H1 (cell line): ENCODE results near the gene SLC25A4. TPM values are rescaled to one million over a fixed set of nuclear protein-coding genes. Genes with fewer than 3 reads are reported as not detected.

ENCODE experiments used
- CTCF ChIA-PET: fragments of 300-600 bp; sonication (Branson Sonifier 250); formaldehyde crosslinking; loops from one replicate; lab custom pipeline; 2021; ENCODE audit not compliant: partially characterized antibody; lab: Charles Lee
- POLR2A ChIA-PET: fragments of 300-600 bp; sonication (Branson Sonifier 250); formaldehyde crosslinking; loops from one replicate; lab custom pipeline; 2021; ENCODE audit warnings: inconsistent platforms; ENCODE audit not compliant: partially characterized antibody; lab: Charles Lee
- DNase-seq, 2 experiments: peaks; one replicate each; pipeline versions ENCODE4 v3.0.0 to v3.0.0-alpha.2; 2010 to 2022; ENCODE audit warnings: low spot score in 2 of 2, low read depth in 1 of 2, mixed read lengths in 1 of 2
- FAIRE-seq: peaks from 2 replicates; lab custom pipeline; 2011; peaks lifted over from hg19 to GRCh38; lab: Jason Lieb, UNC
- H2AFZ ChIP-seq: 2 replicates; pipeline ENCODE4 v1.8.1; 2012; ENCODE audit warnings: low read length, inconsistent platforms
- H2AK5ac ChIP-seq: 2 replicates; pipeline ENCODE4 v1.6.1; 2013; ENCODE audit warnings: low read depth, low read length
- H2BK120ac ChIP-seq: replicated peaks from 2 replicates; pipeline ENCODE3; 2013; ENCODE audit warnings: low read depth, low read length, inconsistent platforms
- H2BK12ac ChIP-seq: 2 replicates; pipeline ENCODE4 v1.6.1; 2013; ENCODE audit warnings: low read depth, low read length
- H2BK15ac ChIP-seq: 2 replicates; pipeline ENCODE4 v1.6.1; 2013; ENCODE audit warnings: low read length
- H2BK20ac ChIP-seq: 2 replicates; pipeline ENCODE4 v1.6.1; 2013; ENCODE audit warnings: low read length
- H2BK5ac ChIP-seq: 2 replicates; pipeline ENCODE4 v1.6.1; 2013; ENCODE audit warnings: low read depth, low read length
- H3K14ac ChIP-seq: 2 replicates; pipeline ENCODE4 v1.6.1; 2013; ENCODE audit warnings: inconsistent platforms; ENCODE audit not compliant: insufficient read length
- H3K18ac ChIP-seq: 2 replicates; pipeline ENCODE4 v1.6.1; 2013; ENCODE audit warnings: low read length; ENCODE audit errors: extremely low read depth
- H3K23ac ChIP-seq: 2 replicates; pipeline ENCODE4 v1.6.1; 2013; ENCODE audit warnings: inconsistent platforms; ENCODE audit not compliant: insufficient read length
- H3K23me2 ChIP-seq: 2 replicates; pipeline ENCODE4 v1.6.1; 2013; ENCODE audit warnings: low read depth, low read length
- H3K27ac ChIP-seq: 2 replicates; pipeline ENCODE4 v1.6.1; 2011; ENCODE audit warnings: low read depth, low read length, inconsistent platforms
- H3K27me3 ChIP-seq, 4 experiments: replicated peaks in 1 of 4; 1 replicate in 1 of 4; 2 replicates in 3 of 4; pipeline versions ENCODE4 v1.6.1 to v1.8.1; 2011 to 2013; ENCODE audit warnings: low read length in 3 of 4, mild to moderate bottlenecking in 3 of 4, inconsistent platforms in 2 of 4, mixed read lengths in 2 of 4, moderate library complexity in 1 of 4; ENCODE audit not compliant: control insufficient read depth in 3 of 4, insufficient read depth in 3 of 4; ENCODE audit errors: extremely low read depth in 1 of 4
- H3K36me3 ChIP-seq, 4 experiments: 2 replicates each; pipeline versions ENCODE4 v1.6.1 to v1.8.1; 2011 to 2013; ENCODE audit warnings: mild to moderate bottlenecking in 4 of 4, low read length in 3 of 4, moderate library complexity in 2 of 4, control low read depth in 1 of 4, inconsistent platforms in 1 of 4; ENCODE audit not compliant: insufficient read depth in 4 of 4, control insufficient read depth in 2 of 4
- H3K4ac ChIP-seq: replicated peaks from 2 replicates; pipeline ENCODE3; 2013; ENCODE audit warnings: low read length, low read depth, mixed read lengths, inconsistent platforms; ENCODE audit not compliant: insufficient read length
- H3K4me1 ChIP-seq, 4 experiments: replicated peaks in 1 of 4; 1 replicate in 1 of 4; 2 replicates in 3 of 4; pipeline versions ENCODE4 v1.6.1 to v1.8.1; 2011 to 2013; ENCODE audit warnings: low read length in 3 of 4, inconsistent platforms in 2 of 4, mixed read lengths in 1 of 4; ENCODE audit not compliant: insufficient read depth in 4 of 4, control insufficient read depth in 3 of 4
- H3K4me2 ChIP-seq, 2 experiments: 2 replicates each; pipeline versions ENCODE4 v1.6.1 to v1.8.1; 2011 to 2013; ENCODE audit warnings: low read depth in 2 of 2, low read length in 2 of 2, control low read depth in 1 of 2, inconsistent platforms in 1 of 2, mild to moderate bottlenecking in 1 of 2; ENCODE audit not compliant: insufficient read depth in 1 of 2
- H3K4me3 ChIP-seq, 4 experiments: fragments of 200-600, 300-600 bp in 1 of 4; sonication (generic), shearing (Covaris generic), sonication (Bioruptor Twin) in 1 of 4; 2 replicates each; pipeline versions ENCODE4 v1.5.1 to v1.8.1; 2011 to 2016; ENCODE audit warnings: low read length in 4 of 4, low read depth in 3 of 4, control low read depth in 2 of 4, inconsistent platforms in 2 of 4, mild to moderate bottlenecking in 2 of 4, mixed read lengths in 1 of 4, moderate library complexity in 1 of 4; ENCODE audit not compliant: insufficient read depth in 2 of 4; ENCODE audit errors: extremely low read depth in 1 of 4
- H3K56ac ChIP-seq: replicated peaks from 2 replicates; pipeline ENCODE3; 2013; ENCODE audit warnings: low read depth, mild to moderate bottlenecking, mixed read lengths, low read length, inconsistent platforms; ENCODE audit not compliant: insufficient read length
- H3K79me1 ChIP-seq: 2 replicates; pipeline ENCODE4 v1.6.1; 2013; ENCODE audit warnings: low read depth, low read length, control low read depth
- H3K79me2 ChIP-seq, 2 experiments: 2 replicates each; pipeline versions ENCODE4 v1.6.1 to v1.8.1; 2012 to 2013; ENCODE audit warnings: low read length in 2 of 2, mild to moderate bottlenecking in 2 of 2, inconsistent platforms in 1 of 2; ENCODE audit not compliant: insufficient read depth in 2 of 2, control insufficient read depth in 1 of 2
- H3K9ac ChIP-seq, 4 experiments: replicated peaks in 1 of 4; 1 replicate in 1 of 4; 2 replicates in 3 of 4; pipeline versions ENCODE4 v1.6.1 to v1.8.1; 2011 to 2013; ENCODE audit warnings: low read depth in 3 of 4, low read length in 3 of 4, control low read depth in 2 of 4, mild to moderate bottlenecking in 2 of 4, moderate library complexity in 2 of 4, inconsistent platforms in 1 of 4; ENCODE audit errors: extremely low read depth in 1 of 4
- H3K9me3 ChIP-seq, 2 experiments: 2 replicates each; pipeline versions ENCODE4 v1.6.1 to v1.8.1; 2012 to 2013; ENCODE audit warnings: mild to moderate bottlenecking in 2 of 2, moderate library complexity in 2 of 2, control low read depth in 1 of 2, inconsistent platforms in 1 of 2, low read depth in 1 of 2, low read length in 1 of 2, mixed read lengths in 1 of 2; ENCODE audit not compliant: insufficient read depth in 2 of 2
- H4K20me1 ChIP-seq, 2 experiments: replicated peaks in 1 of 2; 2 replicates each; pipeline versions ENCODE3 to v1.8.1; 2011 to 2013; ENCODE audit warnings: inconsistent platforms in 2 of 2, low read length in 2 of 2, mild to moderate bottlenecking in 1 of 2; ENCODE audit not compliant: insufficient read depth in 2 of 2, control insufficient read depth in 1 of 2
- H4K5ac ChIP-seq: 2 replicates; pipeline ENCODE4 v1.6.1; 2013; ENCODE audit warnings: low read length, low read depth, mixed read lengths, inconsistent platforms; ENCODE audit not compliant: insufficient read length
- H4K8ac ChIP-seq: 2 replicates; pipeline ENCODE4 v1.8.0; 2013; ENCODE audit warnings: mild to moderate bottlenecking, moderate library complexity, low read length, inconsistent platforms; ENCODE audit not compliant: insufficient read depth; ENCODE audit errors: extremely low read depth
- H4K91ac ChIP-seq: replicated peaks from 2 replicates; pipeline ENCODE3; 2013; ENCODE audit warnings: low read length, mixed read lengths, inconsistent platforms; ENCODE audit not compliant: insufficient read length
- CHD1 ChIP-seq: IDR thresholded peaks from 2 replicates; pipeline ENCODE4 v1.6.1; 2012; ENCODE audit warnings: low read depth, low read length, improper control_type of control experiment
- CTCF ChIP-seq, 3 experiments: IDR thresholded peaks; 1 replicate in 2 of 3; 2 replicates in 1 of 3; pipeline versions ENCODE4 v1.5.1 to v1.6.1; 2011; ENCODE audit warnings: low read length in 3 of 3, mild to moderate bottlenecking in 3 of 3, inconsistent platforms in 2 of 3, low read depth in 1 of 3, moderate library complexity in 1 of 3; ENCODE audit not compliant: insufficient read depth in 1 of 3; ENCODE audit errors: control extremely low read depth in 1 of 3
- FOSL1 ChIP-seq: IDR thresholded peaks from 2 replicates; pipeline ENCODE4 v1.6.1; 2011; ENCODE audit warnings: mild to moderate bottlenecking, low read depth, low read length, moderate library complexity; ENCODE audit not compliant: insufficient read depth
- GABPA ChIP-seq: IDR thresholded peaks from 2 replicates; pipeline ENCODE4 v1.6.1; 2011; ENCODE audit warnings: mild to moderate bottlenecking, low read length, moderate library complexity, borderline replicate concordance; ENCODE audit not compliant: insufficient read depth
- NANOG ChIP-seq: IDR thresholded peaks from 2 replicates; pipeline ENCODE4 v1.6.1; 2011; ENCODE audit warnings: low read length, low read depth, mild to moderate bottlenecking, inconsistent platforms; ENCODE audit not compliant: insufficient read depth, poor library complexity, severe bottlenecking
- NRF1 ChIP-seq: IDR thresholded peaks from 2 replicates; pipeline ENCODE4 v1.6.1; 2011; ENCODE audit warnings: mild to moderate bottlenecking, low read depth, low read length, improper control_type of control experiment
- PHF8 ChIP-seq: fragments of 200-600 bp; sonication (generic); conservative IDR thresholded peaks from 2 replicates; pipeline ENCODE4 v1.7.1; 2012; ENCODE audit warnings: low read depth, mild to moderate bottlenecking, inconsistent platforms, low read length, moderate library complexity
- POU5F1 ChIP-seq: IDR thresholded peaks from 2 replicates; pipeline ENCODE4 v1.6.1; 2011; ENCODE audit warnings: low read depth, mild to moderate bottlenecking, low read length, moderate library complexity
- SP2 ChIP-seq: IDR thresholded peaks from 2 replicates; pipeline ENCODE4 v1.6.1; 2012; ENCODE audit warnings: mild to moderate bottlenecking, low read length, inconsistent platforms
- TEAD4 ChIP-seq: IDR thresholded peaks from 2 replicates; pipeline ENCODE4 v1.6.1; 2012; ENCODE audit warnings: low read depth, low read length, inconsistent platforms, mixed read lengths
- WGBS, 2 experiments: shearing (Covaris generic) in 1 of 2; methylation state at CpG; one replicate each; pipeline versions ENCODE4 v1.1.6 to v1.1.7; 2013 to 2015; ENCODE audit warnings: low lambda C conversion rate in 2 of 2, mixed read lengths in 2 of 2, inconsistent platforms in 1 of 2, low coverage in 1 of 2, missing lambda C conversion rate in 1 of 2; ENCODE audit not compliant: insufficient replicate concordance in 2 of 2, insufficient coverage in 1 of 2, insufficient read length in 1 of 2; ENCODE audit errors: extremely low coverage in 1 of 2, missing lambda C conversion rate in 1 of 2; 5-methylcytosine and 5-hydroxymethylcytosine counted together
- polyA plus RNA-seq, 7 experiments: library from polyadenylated mRNA; depleted of rRNA in 3 of 7; stranded (reverse) in 5 of 7; unstranded in 2 of 7; fragments of >200 nt in 5 of 7; fragments of 200-250 nt in 2 of 7; gene quantifications; 1 replicate in 5 of 7; 2 replicates in 1 of 7; 4 replicates in 1 of 7; pipeline versions ENCODE4 v1.2.1 to v1.2.3, GENCODE V29; 2011 to 2013; ENCODE audit warnings: missing spikeins in 2 of 7, mixed read lengths in 2 of 7
- total RNA-seq: library from RNA; stranded (reverse); fragmentation: NEBNext Ultra II Directional; extraction: Animal tissue kit (Norgen Biotek cat#: 25700); gene quantifications from 2 replicates; pipeline ENCODE4 v1.2.1, GENCODE V29; 2021
- TF ChIP-seq, protein P1 (sequence below): IDR thresholded peaks from 2 replicates; pipeline ENCODE4 v1.6.1; 2012; ENCODE audit warnings: inconsistent platforms

SLC25A4 gene
- total and polyA plus RNA-seq, 2 of the 8 experiments (the other 6 are each of a cell fraction or from before 2014, with no cell fraction given): 41.3 to 42.0 TPM

GRCh38 chr4:185124006-185124405 lies 19.1 kb upstream of the SLC25A4 start:
- Histone ChIP-seq H3K4me2 (no peak overlapping the region), H3K56ac (no peak overlapping the region), H4K20me1 (no peaks in the 10 kb centered on the region), H2BK5ac (no peak overlapping the region), H3K23me2 (peaks cover 11% of the 10 kb centered on the region; the same call in 1 of the 2 replicates), H3K18ac (no peak overlapping the region), H3K79me2 (no peaks in the 10 kb centered on the region), H3K27me3 (peaks cover under 1 to 20% (median 14%) of the 10 kb centered on the region in 4 experiments), H3K9me3 (no peaks in the 10 kb centered on the region; a peak in 1 of 4 replicates), H3K9ac (no peak overlapping the region), H2AFZ (no peak overlapping the region), H2BK15ac (no peak overlapping the region), H3K36me3 (no peaks in the 10 kb centered on the region), H2BK12ac (no peak overlapping the region), H2AK5ac (no peak overlapping the region), H3K27ac (no peak overlapping the region), H2BK20ac (no peak overlapping the region), H3K23ac (no peak overlapping the region), H3K4me3 (no peak overlapping the region), H3K14ac (no peak overlapping the region), H3K4me1 (peaks cover 3 to 15% (median 8%) of the 10 kb centered on the region in 4 experiments), H4K91ac (no peak overlapping the region), H4K8ac (no peak overlapping the region), H3K4ac (no peak overlapping the region), H4K5ac (no peak overlapping the region), H3K79me1 (no peaks in the 10 kb centered on the region), H2BK120ac (no peak overlapping the region)
- POLR2A ChIA-PET: interaction anchor here (0.6 to 2.7 kb wide), 3 partner anchors 15 to 193 kb away, joined by 3 to 9 read pairs (median 5); no protein-coding TSS in a partner anchor
- FAIRE-seq: no peak
- DNase-seq: no peak
- CTCF ChIA-PET: interaction anchor here (0.6 to 3.5 kb wide), 6 partner anchors 11 to 142 kb away, joined by 3 to 12 read pairs (median 6); no protein-coding TSS in a partner anchor
- 69% methylated on average over 3 of the region's 3 CpGs; no CpG with 5 or more reads in 1 of the 2 experiments for WGBS, 2 experiments
- TF ChIP-seq NANOG: no peak
- no peak for TF ChIP-seq GABPA
- TF ChIP-seq, protein P1, sequence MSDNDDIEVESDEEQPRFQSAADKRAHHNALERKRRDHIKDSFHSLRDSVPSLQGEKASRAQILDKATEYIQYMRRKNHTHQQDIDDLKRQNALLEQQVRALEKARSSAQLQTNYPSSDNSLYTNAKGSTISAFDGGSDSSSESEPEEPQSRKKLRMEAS: no peak
- TF ChIP-seq SP2: no peak
- no peak for TF ChIP-seq TEAD4
- no peak for TF ChIP-seq CHD1
- TF ChIP-seq PHF8: no peak
- TF ChIP-seq FOSL1: no peak
- TF ChIP-seq CTCF (IDR thresholded peaks at IDR 0.05; ENCODE audit: control extremely low read depth in 1 of 3, insufficient read depth in 1 of 3, low read depth in 1 of 3, low read length in 3 of 3): no peak
- no peak for TF ChIP-seq POU5F1
- TF ChIP-seq NRF1: no peak
